Activated CD8-positive, alpha-beta memory T cell treated with anti-CD3 and anti-CD28 coated beads, Interleukin-2, amount 50 U/mL, for 24 hours (primary cell): ENCODE results near the gene FASTKD1.

Source experiments
- DNase-seq: peaks from one replicate; pipeline ENCODE4 v3.0.0-alpha.2; 2020; ENCODE audit errors: extremely low read depth

The FASTKD1 gene

DNA sequence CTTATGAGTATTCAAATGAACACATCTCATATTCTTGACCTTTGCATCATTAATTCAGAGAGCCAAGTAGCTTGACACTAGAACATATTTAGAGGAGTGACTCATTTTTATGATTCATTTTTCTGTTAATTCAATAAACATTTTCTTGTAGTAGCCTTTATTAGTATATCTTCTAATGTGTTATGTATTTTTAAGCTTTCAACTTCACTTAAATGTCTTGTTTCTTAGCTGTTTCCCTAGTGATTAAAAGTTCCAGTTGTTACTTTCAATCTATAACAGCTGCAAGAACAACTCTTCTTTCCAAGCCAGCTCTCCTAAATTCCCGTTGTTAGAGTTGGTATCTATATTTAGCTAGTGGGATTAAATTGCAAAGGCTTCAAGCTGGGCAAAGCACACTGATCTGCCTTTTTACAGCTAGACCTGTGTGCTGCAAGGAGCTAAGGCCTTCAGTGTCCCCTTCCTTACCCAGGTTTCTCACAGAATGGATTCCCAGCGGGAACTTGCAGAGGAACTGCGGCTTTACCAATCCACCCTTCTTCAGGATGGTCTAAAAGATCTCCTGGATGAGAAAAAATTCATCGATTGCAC, 64.3 kb downstream of the FASTKD1 start, which contains the start of gene KLHL41:
TSS of gene KLHL41 (plus strand) at position 405 of the 588 bp plus-strand sequence. CDS start at position 482, 77 bp downstream.
- no peak for DNase-seq

DNA sequence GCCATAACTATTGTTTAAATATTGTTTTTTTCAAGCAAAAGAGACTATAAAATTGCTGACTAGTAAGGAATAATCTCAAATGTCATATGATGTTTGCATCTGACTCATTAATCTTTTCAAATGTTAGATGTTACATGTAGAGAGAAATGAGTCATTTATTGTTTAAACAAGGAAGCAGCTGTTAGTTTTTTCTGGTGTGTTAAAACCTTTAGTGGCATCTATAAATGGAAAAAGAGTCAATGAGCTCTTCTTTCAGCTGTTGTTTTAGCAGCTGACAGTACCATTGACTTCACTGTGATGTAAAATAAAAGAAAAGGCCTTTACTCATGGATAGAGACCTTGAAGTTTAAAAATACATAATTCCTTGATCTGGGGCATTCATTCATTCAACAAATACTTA, 66.0 kb downstream of the FASTKD1 start:
- no peak for DNase-seq

DNA sequence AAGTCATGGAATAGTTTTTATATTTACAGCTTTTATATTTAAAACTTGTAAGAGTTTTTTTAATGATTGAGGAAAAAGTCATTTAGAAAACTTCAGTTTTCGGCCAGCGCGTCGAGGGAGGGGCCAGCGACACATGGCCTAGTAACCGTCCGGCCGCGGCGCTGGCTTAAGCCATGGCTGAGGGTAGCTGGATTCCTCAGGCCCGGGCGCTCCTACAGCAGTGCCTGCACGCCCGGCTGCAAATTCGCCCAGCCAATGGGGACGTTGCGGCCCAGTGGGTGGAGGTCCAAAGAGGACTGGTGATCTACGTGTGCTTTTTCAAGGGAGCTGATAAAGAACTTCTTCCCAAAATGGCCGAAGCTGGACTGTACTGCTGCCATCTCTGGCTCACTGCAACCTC, 69.0 kb downstream of the FASTKD1 start:
- no peak for DNase-seq

DNA sequence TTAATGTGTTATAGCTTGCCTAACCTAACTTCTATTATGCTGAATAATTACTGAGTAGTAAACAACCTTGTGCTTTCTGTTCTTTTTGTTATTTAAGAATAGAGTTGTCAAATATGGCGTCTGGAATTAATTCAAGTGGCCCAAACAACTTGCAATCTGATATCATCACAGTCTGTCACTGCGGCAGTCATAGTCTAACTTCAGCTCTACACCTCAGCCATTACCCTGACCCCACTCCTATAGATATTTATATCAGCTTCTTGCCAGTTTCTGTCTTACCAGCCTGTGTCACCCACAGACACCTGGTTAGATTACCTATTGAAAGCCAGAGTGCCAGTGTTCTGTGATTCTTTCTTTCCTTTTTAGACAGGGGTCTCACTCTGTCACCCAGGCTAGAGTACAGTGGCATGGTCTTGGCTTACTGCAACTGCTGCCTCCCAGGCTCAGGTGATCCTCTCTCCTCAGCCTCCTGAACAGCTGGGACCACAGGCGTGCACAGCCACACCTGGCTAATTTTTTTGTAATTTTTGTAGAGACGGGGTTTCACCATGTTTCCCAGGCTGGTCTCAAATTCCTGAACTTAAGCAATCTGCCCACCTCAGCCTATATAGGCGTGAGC, 78.2 kb downstream of the FASTKD1 start:
- no peak for DNase-seq

DNA sequence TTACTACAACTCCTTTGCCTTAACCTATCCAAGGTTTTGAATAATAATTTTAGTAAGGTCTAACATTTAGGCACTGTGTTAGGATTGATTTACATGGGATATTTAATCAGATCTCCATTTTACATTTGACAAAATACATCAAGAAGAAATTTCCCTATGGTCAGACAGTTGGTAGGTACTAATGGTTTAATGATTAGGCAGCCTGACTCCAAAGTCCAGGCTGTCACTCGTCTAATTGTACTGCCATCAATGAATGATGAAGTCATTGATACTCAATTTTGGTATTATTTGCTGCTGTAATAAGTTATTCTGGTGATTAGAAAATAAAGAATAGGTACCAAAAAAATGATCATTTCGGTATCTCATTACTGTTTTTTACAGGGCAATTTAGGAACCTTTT, 80.3 kb downstream of the FASTKD1 start:
- no peak for DNase-seq

DNA sequence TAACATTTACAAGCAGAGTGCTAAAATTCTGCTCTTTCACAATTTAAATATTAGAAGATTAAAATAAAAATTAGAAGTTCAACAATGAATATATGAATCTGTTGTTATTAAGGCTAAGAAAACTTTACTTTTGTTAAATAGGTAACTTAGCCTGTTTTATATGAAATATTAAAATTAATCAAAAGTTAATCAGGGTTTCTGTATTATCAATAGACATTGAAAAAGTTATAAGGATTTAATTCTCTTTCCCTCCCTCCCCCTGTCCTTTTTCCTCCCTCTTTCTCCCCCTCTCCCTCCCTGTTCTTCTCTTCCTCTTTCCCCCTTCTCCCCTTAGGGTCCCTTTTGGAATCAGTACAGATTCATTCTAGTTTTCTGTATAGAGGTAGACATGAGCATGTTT, 82.3 kb downstream of the FASTKD1 start:
- no peak for DNase-seq

DNA sequence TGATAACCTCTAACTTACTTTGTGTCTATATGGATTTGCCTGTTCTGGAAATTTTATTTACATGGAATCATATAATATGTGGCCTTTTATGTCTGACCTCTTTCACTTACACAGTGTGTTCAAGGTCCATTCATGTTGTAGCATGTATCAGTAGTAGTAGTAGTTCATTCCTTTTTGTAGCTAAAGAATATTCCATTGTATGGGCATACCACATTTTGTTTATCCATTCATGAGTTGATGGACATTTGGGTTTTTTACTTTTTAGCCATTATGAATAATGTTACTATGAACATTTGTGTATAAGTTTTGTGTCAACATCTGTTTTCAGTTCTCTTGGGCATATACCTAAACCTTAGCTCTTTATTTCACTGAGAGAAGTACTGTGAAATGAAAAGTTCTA, 82.8 kb downstream of the FASTKD1 start:
- DNase-seq = no peak

DNA sequence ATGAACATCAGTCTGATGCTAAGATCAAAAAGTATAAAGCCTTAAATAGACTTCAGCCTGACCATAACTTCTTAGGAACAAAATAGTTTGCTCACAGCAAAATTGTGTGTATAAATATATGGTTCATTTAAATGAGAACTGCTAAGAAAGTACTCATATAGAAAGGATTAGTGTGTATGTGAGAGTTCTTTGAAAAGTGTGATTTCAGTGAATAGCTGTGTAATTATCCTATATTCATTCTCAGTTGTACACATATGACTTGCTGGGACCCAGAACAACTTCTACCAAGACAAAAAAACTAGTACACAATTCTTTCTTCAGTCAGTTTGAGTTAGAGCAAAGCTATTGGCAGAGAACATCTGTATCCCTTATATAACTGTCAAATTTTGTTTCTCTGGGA, 87.2 kb downstream of the FASTKD1 start:
- DNase-seq = no peak

DNA sequence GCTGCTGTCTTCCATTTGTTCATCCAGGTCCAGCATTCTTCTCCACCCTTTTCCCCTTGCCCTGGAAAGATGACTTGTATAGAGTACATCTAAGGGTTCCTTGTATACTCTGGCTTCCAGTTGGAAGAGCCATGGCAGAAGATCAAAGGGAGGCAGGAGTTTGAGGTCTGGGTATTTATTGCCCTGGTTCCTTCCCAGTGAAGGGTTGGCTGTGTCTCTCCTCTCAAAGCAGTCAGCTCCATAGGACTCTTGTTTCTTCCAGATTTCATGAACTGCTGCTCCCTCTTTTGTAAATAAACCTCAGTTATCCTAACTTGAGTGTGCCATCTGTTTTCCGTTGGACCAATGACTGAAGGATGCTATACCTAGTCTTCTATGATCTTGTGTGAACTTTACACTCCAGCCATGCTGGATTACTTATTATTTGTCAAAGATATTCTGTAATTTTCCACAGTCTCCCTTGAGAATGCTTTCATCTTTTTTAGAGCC, 88.0 kb downstream of the FASTKD1 start:
- DNase-seq = no peak

DNA sequence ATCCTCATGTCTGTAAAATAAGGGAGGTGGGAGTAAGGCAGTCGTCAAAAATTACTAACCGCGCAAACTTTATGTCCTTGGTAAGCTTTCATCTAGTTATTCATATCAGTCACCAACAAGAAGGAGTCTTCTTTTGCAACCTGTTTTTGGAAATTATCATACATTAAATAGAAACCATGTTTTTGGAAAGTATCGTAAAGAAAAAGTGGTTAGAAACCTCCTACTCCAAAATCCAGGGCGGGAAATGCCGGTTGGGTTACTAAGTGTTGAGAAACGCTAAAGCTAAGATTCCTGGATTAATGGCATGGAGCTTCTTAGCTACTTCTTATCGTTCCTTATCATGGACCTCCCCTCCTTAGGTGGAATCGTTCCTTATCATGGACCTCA, 93.6 kb downstream of the FASTKD1 start:
- DNase-seq = no peak
